GM21447 (cell line): ENCODE results near the gene TRMT112.
A peak's percentile ranks its signal among the peaks of the same experiment; 100 is the strongest.
"Not testable (repeated sequence)": the region's sequence is repeated elsewhere in the genome, so short reads cannot be mapped to it uniquely, and the experiment has no call there.

Experiments
- ATAC-seq: cut with Tn5 transposase; IDR thresholded peaks from one replicate; pipeline ENCODE4 v1.9.1; 2021; ENCODE audit not compliant: unreplicated experiment

TRMT112 gene

DNA sequence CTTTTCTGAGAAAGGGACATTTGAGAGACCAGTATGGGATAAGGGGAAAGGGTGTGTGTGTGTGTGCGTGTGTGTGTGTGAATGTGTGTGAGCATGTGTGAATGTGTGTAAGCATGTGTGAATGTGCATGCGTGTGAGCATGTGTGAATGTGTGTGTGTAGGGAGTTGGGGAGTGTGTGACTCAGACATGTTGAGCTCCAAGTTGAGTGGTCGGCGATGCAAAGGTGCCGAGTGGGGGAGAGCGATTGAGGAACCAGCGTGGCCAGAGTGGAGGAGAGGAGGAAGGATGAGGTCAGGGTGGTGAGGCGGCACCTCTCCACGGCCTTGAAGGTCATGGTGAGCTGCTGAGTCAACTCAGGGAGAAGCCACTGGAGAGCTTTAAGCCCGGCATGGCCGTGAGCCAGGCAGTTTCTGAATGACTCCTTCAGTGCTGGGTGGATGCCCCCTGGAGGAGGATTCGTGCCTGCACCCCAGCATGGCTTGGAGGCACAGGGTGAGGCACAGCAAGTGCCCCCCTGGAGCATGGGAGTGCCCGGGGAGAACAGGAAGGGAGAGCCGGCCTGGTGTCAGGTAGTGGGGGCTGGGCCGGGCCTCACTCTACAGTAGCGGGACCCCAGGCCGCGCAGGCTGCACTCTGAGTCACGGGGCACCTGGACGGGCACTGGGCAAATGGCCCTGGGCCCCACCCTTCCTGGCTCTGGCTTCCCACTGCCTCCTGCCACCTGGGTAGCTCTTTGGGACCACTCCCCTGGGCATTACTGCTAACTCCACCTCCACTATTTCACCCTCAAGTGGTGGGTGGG lies 14.4 kb upstream of the TRMT112 start:
- peak; percentile 46 for ATAC-seq

DNA sequence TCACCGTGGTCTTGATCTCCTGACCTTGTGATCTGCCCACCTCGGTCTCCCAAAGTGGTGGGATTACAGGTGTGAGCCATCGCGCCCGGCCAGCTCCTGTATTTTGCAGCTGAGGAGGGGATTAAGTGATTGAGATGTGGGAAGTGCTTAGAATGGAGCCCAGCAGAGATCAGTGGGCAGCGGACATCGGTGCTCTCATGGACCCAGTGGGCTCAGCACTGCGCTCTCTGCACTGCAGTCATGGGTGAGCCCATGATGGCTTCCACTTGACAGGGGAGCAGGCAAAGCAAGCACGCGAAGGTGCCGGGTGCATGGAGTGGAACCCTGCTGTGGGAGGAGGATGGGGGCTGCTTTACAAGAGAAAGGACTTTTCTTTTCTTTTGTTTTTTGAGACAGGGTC lies 13.5 kb upstream of the TRMT112 start:
- ATAC-seq: no peak

GRCh38 chr11:64327993-64328392 lies 10.6 kb upstream of the TRMT112 start:
- no peak for ATAC-seq

- no peak for ATAC-seq
Measured at GRCh38 chr11:64327375-64327774, 10.0 kb upstream of the TRMT112 start.

DNA sequence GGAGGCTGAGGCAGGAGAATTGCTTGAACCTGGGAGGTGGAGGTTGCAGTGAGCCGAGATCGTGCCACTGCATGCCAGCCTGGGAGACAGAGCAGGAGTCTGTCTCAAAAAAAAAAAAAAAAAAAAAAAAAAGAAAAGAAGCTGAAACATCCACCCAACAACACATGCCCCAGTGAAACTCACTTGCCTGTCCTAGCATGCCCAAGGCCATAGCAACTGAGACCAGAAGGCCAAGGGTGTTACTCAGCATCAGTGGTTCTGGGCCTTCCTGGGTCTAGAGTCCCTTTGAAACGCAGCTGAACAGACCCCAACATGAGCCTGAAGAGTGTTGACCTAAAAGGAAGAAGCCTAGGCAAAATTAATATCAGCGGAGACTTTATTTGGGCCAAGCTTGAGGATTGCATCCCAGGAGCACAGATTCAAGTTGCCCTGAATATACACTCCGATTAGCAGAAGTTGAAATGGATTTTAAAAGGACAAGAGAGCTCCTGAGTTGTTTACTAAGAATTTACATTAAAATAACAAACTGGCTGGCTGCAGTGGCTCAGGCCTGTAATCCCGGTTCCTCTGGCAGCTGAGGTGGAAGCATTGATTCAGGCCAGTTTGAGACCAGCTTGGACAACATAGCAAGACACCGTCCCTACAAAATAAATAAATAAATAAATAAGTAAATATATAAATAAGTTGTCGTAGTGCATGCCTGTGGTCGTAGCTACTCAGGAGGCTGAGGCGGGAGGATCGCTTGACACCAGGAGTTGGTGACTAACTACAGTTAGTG lies 7.5 kb upstream of the TRMT112 start:
- no peak for ATAC-seq

DNA sequence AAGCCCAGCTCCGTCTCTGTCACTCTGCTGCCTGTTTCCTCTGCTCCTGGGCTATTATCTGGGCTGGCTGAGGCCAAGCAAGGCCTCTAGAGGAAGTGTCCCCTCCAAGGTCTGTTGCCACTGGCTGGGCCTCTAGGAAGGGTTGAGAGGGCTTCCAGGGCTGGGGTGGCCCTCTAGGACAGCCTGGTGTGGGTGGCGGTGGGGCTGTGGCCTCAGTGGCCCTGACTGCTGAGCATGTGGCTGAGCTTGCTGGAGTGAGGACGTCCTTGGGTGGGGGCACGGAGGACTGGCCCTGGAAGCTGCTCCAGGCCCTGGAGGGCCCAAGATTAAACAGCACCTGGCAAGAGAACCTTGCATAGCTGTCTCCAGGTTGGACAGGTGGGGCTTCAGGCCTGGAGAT lies 6.6 kb upstream of the TRMT112 start:
- ATAC-seq: not testable (repeated sequence)

- no peak for ATAC-seq
Measured at GRCh38 chr11:64323373-64323772, 6.0 kb upstream of the TRMT112 start.

DNA sequence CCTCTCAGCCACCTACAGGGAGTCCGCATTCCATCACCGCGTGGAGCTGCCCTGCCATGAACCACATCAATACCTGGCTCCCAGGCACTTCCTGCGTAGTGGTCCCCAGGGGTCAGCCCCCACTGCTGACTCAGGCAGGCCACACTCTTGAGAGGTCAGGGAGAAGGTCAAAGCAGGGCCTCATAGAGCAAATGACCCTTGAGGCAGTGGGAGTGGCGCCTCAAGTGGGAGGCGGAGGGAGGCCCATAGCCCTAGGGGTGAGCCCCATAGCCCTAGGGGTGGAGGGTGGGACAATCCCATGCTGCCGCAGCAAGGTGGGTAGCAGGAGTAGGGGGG lies 5.5 kb upstream of the TRMT112 start:
- no peak for ATAC-seq

DNA sequence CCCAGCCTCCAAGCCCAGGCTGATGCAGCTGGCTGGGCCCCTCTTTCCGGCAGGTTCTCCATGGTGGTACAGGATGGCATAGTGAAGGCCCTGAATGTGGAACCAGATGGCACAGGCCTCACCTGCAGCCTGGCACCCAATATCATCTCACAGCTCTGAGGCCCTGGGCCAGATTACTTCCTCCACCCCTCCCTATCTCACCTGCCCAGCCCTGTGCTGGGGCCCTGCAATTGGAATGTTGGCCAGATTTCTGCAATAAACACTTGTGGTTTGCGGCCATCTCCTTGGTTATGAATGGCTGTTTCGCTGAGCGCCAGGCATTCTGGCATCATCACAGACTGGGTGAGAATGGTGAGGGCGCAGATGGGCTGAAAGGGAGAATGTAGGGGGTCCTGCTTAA lies 4.2 kb upstream of the TRMT112 start:
- ATAC-seq: no peak

GRCh38 chr11:64321026-64321425 lies 3.7 kb upstream of the TRMT112 start:
- no peak for ATAC-seq

DNA sequence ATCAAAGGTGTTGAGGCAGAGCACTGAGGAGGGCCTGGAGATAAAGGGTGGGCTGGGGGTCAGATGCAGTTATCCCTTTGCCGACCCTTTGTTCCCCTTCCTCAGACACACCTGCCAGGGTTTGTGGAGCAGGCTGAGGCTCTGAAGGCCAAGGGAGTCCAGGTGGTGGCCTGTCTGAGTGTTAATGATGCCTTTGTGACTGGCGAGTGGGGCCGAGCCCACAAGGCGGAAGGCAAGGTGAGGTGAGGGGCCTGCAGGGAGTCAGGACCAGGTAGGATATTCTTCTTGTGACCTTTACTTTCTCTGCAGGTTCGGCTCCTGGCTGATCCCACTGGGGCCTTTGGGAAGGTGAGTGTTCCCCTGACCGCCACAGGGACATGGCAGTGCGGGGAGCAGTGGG lies 3.2 kb upstream of the TRMT112 start:
- ATAC-seq: no peak

DNA sequence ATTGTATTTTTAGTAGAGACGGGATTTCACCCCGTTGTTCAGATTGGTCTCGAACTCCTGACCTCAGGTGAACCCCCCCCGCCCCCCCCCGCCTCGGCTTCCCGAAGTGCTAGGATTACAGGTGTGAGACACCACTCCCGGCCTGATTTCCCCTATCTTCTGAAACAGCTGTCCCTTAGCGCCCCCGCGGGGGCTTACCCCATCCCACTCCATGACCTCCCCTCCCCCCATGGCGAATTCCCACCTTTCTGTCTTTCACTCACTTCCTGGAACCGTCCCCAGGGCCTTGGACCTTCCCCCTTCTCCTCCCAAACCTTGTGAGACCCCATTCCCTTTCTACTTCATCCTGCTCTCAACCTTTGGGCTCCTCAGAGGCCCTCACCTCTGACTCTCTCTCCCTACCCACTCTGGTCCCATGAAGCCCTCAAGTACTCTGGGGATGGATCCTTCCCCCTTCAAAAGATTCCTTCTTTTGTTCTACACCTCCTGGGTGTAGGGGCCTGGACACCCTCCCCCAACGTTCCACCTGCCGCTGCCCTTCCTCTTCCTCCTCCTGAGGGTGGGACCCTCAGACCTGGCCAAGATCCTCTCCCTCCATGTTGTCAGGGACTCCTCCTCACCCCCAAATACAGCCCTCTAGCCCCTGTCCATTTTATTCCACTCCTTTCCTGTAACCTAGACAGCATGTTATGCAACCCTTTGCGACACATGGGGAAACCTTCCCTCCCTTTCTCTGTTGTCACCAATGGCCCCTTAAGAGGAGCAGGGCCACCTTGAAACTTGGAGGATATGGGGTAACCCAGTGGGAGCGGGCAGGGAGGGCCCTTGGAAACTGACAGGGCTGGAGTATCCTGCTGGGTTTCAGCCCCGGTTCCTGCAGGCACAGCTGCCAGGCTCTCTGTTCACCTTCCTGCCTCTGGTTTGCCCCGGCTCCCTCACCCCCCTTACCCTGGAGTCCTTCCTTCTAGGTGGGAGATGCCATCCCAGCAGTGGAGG lies 1.7 kb upstream of the TRMT112 start:
- ATAC-seq: no peak

- ATAC-seq: peak; percentile 46
Measured at GRCh38 chr11:64317961-64318765, 804 bp upstream of the TRMT112 start, which contains the start of gene PRDX5. PRDX5 (plus strand) TSS chr11:64318121; CDS start chr11:64318216, 95 bp downstream.

GRCh38 chr11:64316672-64317324 lies 561 bp downstream of the TRMT112 start:
- peak; percentile 5 for ATAC-seq

DNA sequence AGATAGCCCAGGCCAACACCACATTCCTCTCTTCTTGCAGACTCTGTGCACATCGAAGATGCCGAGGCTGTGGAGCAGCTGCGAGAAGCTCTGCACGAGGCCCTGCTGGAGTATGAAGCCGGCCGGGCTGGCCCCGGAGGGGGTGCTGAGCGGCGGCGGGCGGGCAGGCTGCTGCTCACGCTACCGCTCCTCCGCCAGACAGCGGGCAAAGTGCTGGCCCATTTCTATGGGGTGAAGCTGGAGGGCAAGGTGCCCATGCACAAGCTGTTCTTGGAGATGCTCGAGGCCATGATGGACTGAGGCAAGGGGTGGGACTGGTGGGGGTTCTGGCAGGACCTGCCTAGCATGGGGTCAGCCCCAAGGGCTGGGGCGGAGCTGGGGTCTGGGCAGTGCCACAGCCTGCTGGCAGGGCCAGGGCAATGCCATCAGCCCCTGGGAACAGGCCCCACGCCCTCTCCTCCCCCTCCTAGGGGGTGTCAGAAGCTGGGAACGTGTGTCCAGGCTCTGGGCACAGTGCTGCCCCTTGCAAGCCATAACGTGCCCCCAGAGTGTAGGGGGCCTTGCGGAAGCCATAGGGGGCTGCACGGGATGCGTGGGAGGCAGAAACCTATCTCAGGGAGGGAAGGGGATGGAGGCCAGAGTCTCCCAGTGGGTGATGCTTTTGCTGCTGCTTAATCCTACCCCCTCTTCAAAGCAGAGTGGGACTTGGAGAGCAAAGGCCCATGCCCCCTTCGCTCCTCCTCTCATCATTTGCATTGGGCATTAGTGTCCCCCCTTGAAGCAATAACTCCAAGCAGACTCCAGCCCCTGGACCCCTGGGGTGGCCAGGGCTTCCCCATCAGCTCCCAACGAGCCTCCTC lies 1.5 kb downstream of the TRMT112 start:
- not testable (repeated sequence) for ATAC-seq

DNA sequence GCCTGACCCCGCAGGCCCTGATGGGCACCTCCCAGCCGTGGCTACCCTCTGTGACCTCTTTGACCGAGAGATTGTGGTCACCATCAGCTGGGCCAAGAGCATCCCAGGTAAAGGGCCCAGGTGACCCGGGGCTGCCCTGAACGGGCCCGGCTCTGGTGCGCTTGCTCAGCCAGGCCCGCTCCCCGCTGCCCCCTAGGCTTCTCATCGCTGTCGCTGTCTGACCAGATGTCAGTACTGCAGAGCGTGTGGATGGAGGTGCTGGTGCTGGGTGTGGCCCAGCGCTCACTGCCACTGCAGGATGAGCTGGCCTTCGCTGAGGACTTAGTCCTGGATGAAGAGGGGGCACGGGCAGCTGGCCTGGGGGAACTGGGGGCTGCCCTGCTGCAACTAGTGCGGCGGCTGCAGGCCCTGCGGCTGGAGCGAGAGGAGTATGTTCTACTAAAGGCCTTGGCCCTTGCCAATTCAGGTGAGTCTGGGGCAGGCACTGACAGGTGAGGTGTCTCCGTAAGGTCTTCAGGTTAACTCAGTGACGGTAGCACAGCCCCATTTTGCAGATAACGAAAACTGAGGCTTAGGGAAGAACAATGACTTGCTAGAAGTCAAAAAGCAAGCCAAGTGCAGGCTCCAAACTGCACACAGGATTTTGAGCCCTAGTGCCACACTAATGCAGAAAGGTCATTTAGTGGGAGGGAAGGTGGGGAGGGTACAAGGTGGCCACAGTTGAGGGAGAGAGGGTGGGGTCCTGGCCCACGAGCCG lies 2.4 kb downstream of the TRMT112 start:
- no peak for ATAC-seq

DNA sequence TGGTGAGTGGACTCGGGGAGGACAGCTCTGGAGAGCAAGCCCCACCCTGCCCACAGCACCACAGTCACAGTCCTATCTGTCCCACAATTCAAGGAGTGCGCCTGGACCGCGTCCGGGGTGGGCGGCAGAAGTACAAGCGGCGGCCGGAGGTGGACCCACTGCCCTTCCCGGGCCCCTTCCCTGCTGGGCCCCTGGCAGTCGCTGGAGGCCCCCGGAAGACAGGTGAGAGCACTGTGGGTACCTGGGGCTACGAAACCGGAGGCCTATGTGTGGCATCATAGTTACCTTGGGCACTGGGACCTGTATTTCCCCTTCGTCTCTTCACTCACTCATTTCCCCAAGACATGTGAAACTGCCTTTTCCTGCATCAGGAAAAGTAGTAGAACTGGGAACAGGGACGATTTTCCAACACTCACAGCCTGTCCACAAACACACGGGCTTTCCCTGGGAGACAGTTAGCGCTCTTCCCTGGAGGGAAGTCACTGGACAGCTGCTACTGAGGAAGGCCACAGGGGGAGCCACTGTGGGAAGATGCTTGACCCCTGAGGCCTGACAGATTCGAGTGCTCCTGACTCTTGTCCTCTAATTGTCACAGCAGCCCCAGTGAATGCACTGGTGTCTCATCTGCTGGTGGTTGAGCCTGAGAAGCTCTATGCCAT lies 3.1 kb downstream of the TRMT112 start:
- ATAC-seq: no peak
